Measurements from ENCODE around the gene LLCFC1.

Gene LLCFC1

DNA sequence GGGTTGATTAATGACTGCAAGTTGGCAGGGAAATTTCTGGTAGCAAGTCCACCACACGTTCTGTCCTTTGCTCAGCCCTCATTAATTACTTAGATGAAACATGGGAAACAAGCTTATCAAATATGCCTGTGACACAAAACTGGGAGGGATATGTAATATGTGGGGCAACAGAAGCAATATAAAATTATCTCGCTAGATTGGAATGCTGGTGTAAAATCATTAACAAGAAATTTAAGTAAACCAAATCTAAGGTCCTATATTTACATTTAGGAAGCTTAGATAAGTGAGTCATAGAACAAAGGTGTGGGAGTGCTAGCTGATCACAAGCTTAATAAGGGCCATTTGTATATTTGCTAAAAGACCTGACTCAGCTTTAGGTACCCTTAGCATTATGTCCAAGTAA, 29.3 kb upstream of the LLCFC1 start:
- no peak for DNase-seq (ENCODE audit: low read depth in 2 of 2)

DNA sequence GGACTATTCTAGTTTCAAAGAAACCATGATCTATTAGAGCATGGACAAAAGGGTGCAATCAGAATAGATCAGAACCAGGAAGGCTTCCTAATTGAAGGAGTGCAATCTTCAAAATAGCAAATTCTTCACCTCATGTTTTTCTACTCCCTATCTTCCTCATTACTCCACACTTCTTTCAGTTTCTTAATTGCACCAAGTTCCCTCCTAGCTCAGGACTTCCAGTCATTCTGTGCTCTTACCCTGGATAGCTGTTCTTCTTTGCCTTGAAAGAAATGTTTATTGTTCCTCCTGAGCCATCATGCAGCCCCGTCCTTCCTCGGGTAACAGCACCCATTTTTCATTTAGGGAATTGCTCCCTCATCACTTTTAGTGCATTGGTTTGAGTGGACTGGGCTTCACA, 28.8 kb upstream of the LLCFC1 start:
- no peak for DNase-seq (ENCODE audit: low read depth in 2 of 2)

DNA sequence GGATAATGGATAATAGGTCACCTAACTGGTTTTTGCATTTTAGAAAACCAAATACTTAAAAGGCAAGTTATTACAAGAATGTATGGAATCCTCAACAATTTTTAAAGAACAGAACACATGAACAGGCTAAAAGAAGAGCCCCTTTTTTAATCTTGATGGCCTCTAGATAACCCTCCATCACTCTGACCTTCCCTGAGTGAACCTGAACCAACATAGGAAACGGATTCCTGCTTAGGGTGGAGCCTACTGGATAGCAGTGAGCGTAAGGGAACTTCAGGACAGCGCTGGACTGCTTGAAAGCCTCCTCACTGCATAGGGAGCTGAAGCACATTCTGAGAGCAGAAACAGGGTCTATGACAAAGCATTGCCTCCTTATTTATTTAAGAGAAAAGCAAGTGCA, 26.2 kb upstream of the LLCFC1 start:
- DNase-seq (ENCODE audit: low read depth in 2 of 2), result no peak

DNA sequence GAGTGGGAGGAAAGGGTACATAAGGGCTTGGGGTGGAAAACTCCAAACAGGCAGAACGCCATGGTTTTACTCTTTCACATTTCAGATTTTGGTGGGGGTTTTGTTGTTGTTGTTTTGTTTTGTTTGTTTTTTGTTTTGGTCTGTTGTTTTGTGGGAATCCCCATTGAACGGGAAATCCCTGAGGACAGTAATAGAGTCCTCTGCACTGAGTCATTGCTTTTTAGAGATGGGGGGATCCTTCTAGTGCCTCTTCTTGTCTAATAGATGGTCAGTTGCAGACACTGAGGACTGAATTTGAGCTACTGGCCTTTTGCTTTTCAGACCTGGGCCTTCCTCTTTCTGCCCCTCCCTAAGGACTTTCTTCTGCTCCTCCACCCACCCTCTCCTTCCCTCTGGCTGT, 25.7 kb upstream of the LLCFC1 start:
- no peak for DNase-seq (ENCODE audit: low read depth in 2 of 2)

DNA sequence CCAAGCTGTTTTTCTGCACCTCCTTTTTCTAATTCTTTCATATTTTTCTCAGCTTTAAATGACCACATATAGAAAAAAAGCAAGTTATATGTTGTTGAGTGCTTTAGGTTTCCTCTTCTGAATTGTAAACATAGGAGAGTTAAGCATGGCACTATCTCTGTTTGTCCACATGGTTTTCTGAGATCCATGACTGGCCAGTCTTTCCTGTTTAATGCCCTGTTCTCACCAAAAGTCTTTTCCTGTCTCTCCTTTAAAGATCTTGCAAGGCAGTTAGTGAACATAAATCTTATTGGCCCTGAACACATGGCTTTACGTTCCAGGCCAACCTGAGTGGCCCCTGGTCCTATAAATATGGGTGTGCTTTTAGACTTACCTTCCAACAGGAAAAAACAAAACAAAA, 25.2 kb upstream of the LLCFC1 start:
- DNase-seq (ENCODE audit: low read depth in 2 of 2), result no peak

DNA sequence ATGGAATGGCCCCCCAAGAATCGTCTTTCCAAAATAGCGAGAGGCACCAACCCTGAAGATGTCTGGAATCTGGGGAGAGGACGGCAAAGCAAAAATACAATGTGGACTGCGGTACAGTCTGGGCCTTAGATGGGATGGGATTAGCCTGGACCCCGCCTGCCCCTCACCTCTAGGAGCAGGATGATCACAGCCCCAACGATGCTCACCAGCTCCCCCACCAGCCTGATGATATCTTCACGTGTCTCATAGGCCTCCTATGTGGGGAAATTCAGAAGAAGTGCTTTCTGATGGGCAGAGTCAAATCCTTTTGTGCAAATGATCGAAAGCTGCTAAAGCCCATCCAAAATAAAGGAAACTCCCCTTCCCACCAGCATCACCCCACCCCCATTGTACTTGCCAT, 24.0 kb upstream of the LLCFC1 start:
- no peak for DNase-seq (ENCODE audit: low read depth in 2 of 2)

DNA sequence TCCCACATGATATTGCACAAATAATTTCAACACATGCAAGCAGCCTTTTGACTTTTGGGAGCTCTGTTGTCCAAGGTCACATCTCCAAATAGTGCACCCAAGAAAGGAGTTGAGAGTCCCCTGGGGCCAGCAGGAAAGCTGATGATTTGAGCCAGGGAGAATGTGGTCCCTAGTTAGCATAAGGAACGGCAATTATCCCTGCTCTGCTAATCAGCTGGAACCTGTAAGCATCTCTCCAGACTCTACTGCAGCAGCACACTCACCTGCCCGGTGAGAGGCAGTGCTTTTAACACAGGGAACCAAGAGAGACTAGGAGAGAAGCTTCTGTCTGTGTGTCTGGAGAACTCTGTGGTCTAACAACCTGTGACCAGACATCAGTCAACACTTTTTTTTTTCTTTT, 22.8 kb upstream of the LLCFC1 start:
- no peak for DNase-seq (ENCODE audit: low read depth in 2 of 2)

DNA sequence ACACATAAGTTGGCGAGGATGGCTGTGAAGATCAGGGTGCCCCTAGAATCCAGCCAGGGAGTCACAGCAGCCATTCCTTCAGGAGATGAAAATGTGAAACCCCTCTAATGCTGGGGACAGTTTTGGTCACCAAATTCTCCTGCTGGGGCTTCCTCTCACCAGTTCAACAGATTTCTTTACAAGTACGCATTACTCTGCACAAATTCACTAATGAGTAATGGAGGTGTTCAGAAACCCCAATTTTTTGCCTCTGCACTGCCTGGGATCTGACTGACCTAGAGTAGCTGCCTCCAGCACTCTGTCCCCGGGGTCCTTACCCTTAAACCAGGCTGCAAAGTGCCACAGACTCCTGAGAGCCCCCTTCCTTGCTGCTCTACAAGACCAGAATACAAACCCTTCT, 21.8 kb upstream of the LLCFC1 start:
- DNase-seq (ENCODE audit: low read depth in 2 of 2), result no peak

DNA sequence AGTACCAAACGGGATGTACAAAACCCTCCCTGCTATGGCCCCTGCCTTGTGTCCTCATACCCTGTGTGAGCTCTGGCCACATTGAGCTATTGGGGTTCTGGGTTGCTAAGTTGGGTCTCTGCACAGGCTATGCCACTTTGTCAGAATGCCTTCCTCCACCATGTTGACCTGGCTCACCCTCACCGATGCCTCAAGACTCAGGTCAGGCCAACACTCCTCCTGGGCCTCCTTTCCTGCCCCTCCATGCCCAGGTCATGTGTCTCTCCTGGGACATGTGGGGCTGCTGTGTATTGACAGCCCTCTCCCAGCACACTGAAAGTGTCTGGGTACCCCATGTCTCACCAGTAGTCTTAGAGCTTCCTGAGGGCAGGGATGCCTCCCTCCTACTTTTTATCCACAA, 20.4 kb upstream of the LLCFC1 start:
- DNase-seq (ENCODE audit: low read depth in 2 of 2), result no peak

DNA sequence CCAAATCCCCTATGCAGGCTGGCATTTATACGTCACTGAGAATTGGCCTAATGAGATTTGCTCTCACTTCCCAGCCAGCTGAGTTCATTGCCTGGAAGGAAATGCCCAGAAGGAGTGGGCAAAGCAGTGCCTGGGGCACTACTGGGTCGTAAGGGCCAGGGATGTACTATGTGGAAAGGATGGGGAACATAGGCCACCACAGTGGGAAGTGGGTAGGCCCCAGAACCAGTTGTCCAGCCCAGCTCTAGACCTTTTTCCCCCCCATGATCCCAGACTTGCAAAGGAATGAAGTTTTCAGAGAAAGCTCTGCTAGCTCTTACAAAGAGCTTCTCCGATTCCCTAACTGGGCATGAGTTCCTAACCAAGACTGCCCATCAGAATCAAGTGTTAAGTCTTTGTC, 19.6 kb upstream of the LLCFC1 start:
- DNase-seq (ENCODE audit: low read depth in 2 of 2), result no peak

DNA sequence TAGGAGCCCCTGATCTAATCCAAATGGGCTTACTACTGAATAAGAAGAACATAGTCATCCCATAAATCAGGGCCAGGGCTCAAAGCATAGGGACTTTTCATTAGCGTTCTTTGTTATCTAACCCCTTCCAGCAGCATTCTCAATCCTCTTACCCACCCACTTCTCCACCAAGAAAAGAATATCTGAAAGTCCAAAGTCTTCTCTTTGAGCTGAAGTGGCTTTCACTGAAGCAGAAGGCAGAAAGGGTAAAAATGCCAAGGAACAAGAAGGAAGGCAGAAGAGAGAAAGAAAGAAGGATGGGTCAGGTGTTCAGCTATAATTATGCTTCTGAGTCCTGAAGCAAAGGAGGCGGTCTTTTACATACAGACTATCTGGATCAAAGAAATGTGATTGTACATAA, 15.9 kb upstream of the LLCFC1 start:
- DNase-seq (ENCODE audit: low read depth in 2 of 2), result no peak

DNA sequence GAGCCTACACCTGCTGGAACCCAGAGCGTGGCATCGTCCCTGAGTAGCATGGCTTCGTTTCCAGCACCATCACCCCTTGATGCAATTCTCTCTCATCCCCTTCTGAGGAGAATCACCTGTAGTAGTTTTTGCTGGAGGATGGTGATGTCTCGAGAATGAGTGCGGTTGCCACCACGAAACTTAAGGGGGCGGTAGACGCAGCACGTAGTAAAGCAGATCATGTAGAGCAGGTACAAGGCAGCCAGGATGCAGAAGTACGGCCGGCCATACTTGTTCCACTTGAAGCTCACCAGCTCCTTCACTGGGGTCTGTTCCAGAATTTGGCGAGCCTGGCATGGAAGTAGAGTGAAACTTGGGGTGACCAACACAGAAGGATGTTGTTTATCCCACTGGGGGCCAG, 13.9 kb upstream of the LLCFC1 start:
- DNase-seq (ENCODE audit: low read depth in 2 of 2), result no peak

DNA sequence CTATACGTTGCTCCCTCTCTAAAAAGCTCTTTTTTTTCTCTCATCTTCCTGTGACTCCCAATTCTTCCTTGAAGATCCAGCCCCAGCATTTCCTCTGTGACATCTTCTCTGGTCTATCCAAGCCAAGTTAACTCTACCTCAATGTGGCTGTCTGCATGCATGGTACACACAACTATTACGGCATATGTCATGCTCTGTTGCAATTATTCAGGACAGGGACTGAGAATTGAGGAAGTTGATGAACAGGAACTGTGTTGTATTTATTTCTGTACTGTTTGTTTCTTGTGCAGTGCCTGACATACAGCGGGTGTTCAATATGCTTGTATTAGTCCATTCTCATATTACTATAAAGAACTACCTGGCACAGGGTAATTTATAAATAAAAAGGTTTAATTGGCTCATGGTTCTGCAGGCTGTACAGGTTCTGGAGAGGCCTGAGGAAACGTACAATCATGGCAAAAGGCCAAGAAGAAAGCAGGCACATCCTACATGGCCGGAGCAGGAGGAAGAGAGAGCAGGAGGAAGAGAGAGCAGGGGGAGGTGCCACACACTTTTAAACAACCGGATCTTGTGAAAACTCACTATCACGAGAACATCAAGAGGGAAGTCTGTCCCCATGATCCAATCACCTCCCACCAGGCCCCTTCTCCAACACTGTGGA, 12.1 kb upstream of the LLCFC1 start:
- no peak for DNase-seq (ENCODE audit: low read depth in 2 of 2)

DNA sequence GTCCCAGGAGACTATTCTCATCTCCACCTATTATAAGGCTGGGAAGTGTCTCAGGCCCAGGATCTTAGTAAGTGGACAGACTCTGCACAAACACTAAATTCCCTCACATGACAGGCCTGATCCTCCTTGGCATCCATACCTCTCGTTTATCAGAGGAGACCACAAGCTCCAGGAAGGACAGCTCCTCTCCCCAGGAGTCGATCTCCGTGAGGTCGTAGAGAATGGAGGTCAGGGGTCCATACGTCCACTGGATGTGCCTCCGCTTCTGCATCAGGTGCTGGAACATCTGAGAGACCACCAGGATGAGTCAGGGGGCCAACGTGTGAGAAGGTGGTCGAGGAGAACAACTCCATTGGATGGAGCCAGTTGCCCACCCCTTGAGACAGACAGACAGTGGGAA, 11.3 kb upstream of the LLCFC1 start:
- no peak for DNase-seq (ENCODE audit: low read depth in 2 of 2)

DNA sequence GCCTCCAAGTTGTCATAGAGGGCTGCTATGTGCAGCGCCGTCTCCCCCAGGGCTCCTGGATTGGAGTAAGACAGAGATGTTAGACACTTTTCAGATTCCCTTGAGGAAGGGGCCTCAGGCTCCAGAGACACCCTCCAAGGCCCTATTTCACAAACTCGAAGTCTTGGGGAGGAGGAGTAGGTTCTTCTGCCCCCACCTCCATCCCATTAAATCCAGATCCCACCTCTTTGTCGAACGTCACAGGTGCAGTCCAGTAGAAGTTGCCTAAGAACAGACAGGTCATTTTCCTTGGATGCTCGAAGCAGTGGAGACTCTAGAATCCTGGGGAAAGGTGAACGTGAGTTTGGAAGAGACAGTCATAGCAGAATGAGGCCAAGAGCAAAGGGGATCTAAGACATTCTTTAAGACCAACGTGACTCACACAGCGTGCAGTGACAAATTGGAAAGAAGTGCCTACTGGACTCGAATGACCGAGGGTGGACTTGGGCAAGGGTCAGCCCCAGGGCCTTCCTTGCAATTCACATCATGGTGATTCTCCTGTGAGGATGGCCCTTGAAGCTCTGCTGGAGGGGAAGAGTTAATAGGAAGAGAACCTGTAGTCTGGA, 9.1 kb upstream of the LLCFC1 start:
- no peak for DNase-seq (ENCODE audit: low read depth in 2 of 2)

DNA sequence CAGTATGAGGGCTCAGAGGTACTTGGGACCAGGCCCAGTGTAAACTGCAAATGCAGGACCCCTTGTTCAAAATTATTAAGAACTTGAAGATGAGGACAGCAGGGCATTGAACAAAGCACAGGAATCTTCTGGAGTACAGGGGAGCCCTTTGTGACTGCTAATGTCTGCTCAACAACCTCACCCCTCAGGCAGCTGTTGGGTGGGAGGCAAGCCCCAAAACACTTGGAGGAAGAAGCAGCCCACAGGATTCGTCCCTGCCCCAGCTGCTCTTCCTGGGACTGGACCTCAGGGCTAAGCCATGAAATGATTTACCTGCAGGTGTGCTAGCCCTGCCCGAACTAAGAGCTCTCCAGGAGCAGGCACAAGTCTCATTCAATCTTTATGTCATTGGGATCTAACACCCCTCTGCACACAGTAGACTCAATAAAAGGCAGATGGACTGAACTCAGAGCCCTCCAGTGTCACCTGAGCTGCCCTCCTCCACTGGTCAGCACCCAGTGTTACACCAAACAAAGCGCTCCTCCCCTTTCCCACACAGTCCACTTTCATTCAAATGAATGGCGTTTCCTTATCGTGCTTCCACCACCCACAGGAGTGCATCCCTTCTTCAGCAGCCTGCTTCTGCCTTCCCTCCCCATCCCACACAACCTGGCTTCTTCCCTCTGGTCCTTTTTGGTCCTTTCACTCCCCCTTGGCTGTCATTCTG, 6.7 kb upstream of the LLCFC1 start:
- DNase-seq (ENCODE audit: low read depth in 2 of 2), result no peak

DNA sequence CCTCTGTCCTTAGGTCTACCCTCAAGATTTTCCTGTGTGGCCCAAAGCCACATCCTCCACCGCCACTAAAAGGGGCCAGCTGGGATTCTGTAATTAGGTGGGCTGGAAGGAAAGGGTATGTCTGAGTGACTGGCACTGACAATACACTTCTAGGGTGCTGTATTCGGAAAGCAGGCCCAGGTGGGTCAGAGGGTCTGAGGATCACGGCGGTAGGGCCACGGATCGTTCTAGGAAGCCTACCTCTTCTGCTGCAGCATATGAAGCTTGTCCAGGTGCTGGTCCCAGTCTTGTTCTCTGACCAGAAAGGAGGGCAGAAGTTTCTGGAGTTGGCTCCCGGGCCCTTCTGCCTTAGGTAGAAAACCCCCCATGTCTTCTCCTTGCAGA, 6.2 kb upstream of the LLCFC1 start:
- no peak for DNase-seq (ENCODE audit: low read depth in 2 of 2)

DNA sequence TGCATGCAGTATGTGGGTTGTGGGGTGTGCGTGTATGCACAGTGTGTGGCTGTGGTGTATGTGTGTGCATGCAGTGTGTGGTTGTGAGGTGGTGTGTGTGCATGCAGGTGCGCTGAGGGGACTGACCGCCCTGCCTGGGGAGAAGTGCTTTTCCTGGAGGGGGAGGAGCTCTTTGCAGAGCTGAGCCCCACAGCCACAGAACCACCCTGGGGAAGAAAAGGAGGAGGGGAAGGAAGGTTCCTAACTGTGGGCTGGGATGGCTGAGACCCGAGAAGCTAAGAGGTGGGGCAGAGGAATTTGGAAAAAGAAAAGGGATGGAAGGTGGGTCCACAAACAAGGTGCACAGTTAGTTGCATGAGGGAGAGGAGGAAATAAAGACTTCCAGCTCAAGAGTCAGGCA, 5.7 kb upstream of the LLCFC1 start, which contains the start of gene TRPV5:
TRPV5 (minus strand) TSS at position 123 of the 400 bp plus-strand sequence. CDS start 287 bp downstream, outside the sequence.
- DNase-seq (ENCODE audit: low read depth in 2 of 2), result no peak

DNA sequence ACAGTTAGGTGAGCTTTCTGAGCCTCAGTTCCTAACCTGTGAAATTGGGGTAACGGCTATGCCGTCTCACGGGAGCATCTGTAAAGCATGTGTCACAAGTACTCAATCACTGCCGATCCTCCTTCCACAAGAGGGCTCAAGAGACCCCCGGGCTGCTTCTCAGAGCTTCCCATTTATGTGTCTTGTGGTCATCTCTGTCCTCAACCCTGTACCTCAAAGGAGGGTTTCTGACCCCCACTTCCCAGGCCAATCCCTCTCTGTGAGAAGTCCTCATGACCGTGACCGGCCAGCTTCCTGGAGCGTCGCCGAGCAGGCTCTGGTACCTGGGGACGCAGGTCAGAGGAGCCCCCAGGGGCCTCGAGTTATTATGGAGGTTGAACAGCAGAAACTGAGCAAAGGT, 5.2 kb upstream of the LLCFC1 start:
- no peak for DNase-seq (ENCODE audit: low read depth in 2 of 2)

DNA sequence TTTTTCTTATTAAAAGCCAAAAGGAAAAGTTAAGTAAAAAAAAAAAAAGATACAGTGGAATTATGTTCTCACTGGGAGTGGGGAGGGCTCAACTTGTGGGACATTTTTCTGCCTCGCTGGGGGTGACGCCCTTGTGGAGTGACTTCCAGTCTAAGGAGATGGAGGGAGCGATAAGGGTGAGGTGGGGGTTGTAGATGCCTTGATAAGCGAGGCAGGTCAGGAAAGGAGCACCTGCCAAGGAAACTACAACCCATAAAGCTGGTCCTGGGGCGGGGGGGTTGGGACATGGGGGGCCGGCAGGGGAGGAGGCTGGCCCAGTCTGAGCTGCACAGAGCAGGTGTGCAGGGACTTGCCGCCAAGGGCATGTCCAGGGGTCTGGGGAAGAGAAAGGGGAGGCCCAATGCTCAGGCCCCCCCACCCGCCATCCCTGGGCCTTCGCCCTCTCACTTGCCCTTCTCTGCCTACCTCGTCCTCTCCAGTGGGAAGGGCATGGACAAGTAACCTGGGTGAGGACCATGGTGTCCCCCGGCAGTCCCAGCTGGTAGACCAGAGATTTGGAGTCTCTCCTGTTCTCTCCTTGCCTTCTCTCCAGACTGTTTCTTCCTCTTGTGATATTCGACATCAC, 3.2 kb upstream of the LLCFC1 start:
- DNase-seq (ENCODE audit: low read depth in 2 of 2), result no peak

DNA sequence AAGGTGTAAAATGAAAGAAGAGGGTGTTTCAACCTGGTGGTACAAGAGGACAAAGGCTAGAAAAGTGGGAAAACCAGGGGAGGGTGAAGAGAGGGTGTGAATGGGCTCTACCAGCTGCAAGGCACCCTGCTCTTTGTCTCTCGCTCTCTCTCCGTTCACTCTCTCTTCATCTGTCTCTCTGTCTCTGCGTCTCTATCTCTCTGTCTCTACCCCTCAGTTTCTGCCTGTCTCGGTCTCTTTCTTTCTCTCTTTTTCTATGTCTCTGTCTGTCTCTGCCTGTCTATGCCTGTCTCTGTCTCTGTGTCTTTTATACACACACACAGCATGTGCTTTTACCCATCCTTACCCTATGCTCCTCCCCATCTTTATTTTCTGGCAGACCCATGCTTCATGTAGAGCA, 673 bp upstream of the LLCFC1 start:
- DNase-seq (ENCODE audit: low read depth in 2 of 2), result no peak

DNA sequence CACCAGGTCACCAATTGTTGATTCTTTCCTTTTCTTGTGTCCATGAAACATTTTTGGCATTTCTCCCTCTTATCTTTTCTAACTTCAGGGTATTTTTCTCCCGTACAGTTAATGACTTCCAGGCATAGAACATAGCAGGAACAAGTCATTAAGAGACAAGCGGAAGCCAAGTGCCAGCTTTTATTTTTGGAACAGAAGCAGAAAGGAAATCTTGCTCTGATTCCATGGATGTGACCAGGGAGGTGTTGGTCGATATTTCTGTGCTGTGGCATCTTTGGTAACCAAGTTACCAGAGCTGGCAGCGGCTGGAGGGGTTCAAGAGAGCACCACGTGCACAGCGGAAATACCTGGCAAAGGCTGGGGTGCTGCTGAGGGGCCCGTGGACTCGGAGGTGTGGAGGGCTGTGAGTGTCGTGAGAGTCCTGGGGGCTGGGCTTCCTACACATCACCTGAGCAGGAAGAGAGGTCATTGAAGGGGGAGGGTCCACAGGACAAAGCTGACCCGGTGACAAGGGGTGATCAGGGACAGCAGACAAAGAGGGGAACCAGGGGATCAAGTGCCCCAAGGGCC, 1.8 kb downstream of the LLCFC1 start:
- DNase-seq (ENCODE audit: low read depth in 2 of 2), result no peak

DNA sequence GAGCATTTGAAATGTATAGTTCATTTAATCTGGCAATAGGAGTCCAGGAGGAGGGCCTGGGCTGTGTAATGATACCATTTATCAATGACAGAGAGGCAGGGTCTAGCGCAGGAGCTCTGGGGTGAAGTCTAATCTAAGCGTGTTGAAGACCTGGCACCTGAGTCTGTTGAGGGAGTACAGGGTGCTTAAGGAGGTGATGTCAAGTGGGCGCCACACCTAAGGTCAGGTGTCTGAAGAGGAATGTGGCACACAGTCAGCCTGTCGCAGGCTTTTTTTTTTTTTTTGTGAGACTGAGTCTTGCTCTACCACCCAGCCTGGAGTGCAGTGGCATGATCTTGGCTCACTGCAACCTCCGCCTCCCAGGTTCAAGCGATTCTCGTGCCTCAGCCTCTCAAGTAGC, 2.3 kb downstream of the LLCFC1 start:
- no peak for DNase-seq (ENCODE audit: low read depth in 2 of 2)
